ENCODE results near the gene PAXIP1.

The PAXIP1 gene

GRCh38 chr7:154909241-154910105 is 93.5 kb downstream of the PAXIP1 start:
- no peaks in the 10 kb centered on the region for H3K79me2 ChIP-seq
- H3K4me3 ChIP-seq (ENCODE audit: low read depth, low read length) = no peak overlapping the region
- no peak overlapping the region for H3K9ac ChIP-seq
- no peaks in the 10 kb centered on the region for H3K27me3 ChIP-seq (ENCODE audit: control insufficient read depth, insufficient read depth, low read length)
- no peaks in the 10 kb centered on the region for H3K36me3 ChIP-seq (ENCODE audit: control insufficient read depth, insufficient read depth, low read length)
- TF ChIP-seq CTCF (IDR thresholded peaks at IDR 0.05) = no peak
- no peaks in the 10 kb centered on the region for H3K9me3 ChIP-seq (ENCODE audit: control insufficient read depth, low read length)
- H3K27ac ChIP-seq = no peak overlapping the region
- peaks cover 28% of the 10 kb centered on the region for H3K4me1 ChIP-seq
- no peak overlapping the region for H3K4me2 ChIP-seq (ENCODE audit: low read length)
- H2AFZ ChIP-seq = no peak overlapping the region

- H2AFZ ChIP-seq = no peak overlapping the region
- H3K4me2 ChIP-seq (ENCODE audit: low read length) = no peak overlapping the region
- H3K36me3 ChIP-seq (ENCODE audit: control insufficient read depth, insufficient read depth, low read length) = no peaks in the 10 kb centered on the region
- no peak overlapping the region for H3K4me3 ChIP-seq (ENCODE audit: low read depth, low read length)
- H3K79me2 ChIP-seq = no peaks in the 10 kb centered on the region
- no peak overlapping the region for H3K27ac ChIP-seq
- no peaks in the 10 kb centered on the region for H3K9me3 ChIP-seq (ENCODE audit: control insufficient read depth, low read length)
- peaks cover 17% of the 10 kb centered on the region for H3K4me1 ChIP-seq
- H3K9ac ChIP-seq = no peak overlapping the region
- no peaks in the 10 kb centered on the region for H3K27me3 ChIP-seq (ENCODE audit: control insufficient read depth, insufficient read depth, low read length)
- TF ChIP-seq CTCF (IDR thresholded peaks at IDR 0.05) = no peak
These were observed 95.0 kb downstream of the PAXIP1 start for GRCh38 chr7:154907651-154908620.

GRCh38 chr7:154906736-154907355 is 96.1 kb downstream of the PAXIP1 start:
- Histone ChIP-seq H3K4me2 (ENCODE audit: low read length) (no peak overlapping the region), H3K36me3 (ENCODE audit: control insufficient read depth, insufficient read depth, low read length) (no peaks in the 10 kb centered on the region), H3K27ac (no peak overlapping the region), H3K4me1 (peaks cover 10% of the 10 kb centered on the region), H3K9ac (no peak overlapping the region), H3K79me2 (no peaks in the 10 kb centered on the region), H2AFZ (no peak overlapping the region), H3K27me3 (ENCODE audit: control insufficient read depth, insufficient read depth, low read length) (no peaks in the 10 kb centered on the region), H3K4me3 (ENCODE audit: low read depth, low read length) (no peak overlapping the region), H3K9me3 (ENCODE audit: control insufficient read depth, low read length) (no peaks in the 10 kb centered on the region)
- TF ChIP-seq CTCF (IDR thresholded peaks at IDR 0.05) = no peak

- Histone ChIP-seq H3K27me3 (ENCODE audit: control insufficient read depth, insufficient read depth, low read length) (no peaks in the 10 kb centered on the region), H3K27ac (no peak overlapping the region), H3K79me2 (no peaks in the 10 kb centered on the region), H2AFZ (no peak overlapping the region), H3K9ac (no peak overlapping the region), H3K4me2 (ENCODE audit: low read length) (no peak overlapping the region), H3K9me3 (ENCODE audit: control insufficient read depth, low read length) (no peaks in the 10 kb centered on the region), H3K36me3 (ENCODE audit: control insufficient read depth, insufficient read depth, low read length) (no peaks in the 10 kb centered on the region), H3K4me1 (peaks cover 5% of the 10 kb centered on the region), H3K4me3 (ENCODE audit: low read depth, low read length) (no peak overlapping the region)
- no peak for TF ChIP-seq CTCF (IDR thresholded peaks at IDR 0.05)
These were observed 96.7 kb downstream of the PAXIP1 start for GRCh38 chr7:154906201-154906600.
